Stomach (tissue), 9 donors: Measurements from ENCODE around the gene SLC8A2. TPM values are rescaled to one million over a fixed set of nuclear protein-coding genes. Genes with fewer than 3 reads are reported as not detected.

Experiments
- DNase-seq, 2 donors: peaks; one replicate each; pipeline versions ENCODE4 v3.0.0 to v3.0.0-alpha.2; 2013 to 2019
- H3K27ac ChIP-seq, 5 donors: fragments of 200-600 bp in 4 of 5; sonication (generic) in 4 of 5; one replicate each; pipeline ENCODE4 v1.5.1; 2013 to 2019; ENCODE audit warnings: mild to moderate bottlenecking in 1 of 5, moderate library complexity in 1 of 5
- H3K27me3 ChIP-seq, 3 donors: fragments of 200-600 bp; sonication (generic); one replicate each; pipeline ENCODE4 v1.5.1; 2017 to 2019; ENCODE audit warnings: mixed run types in 1 of 3
- H3K36me3 ChIP-seq, 4 donors: fragments of 200-600 bp; sonication (generic); 1 replicate in 3 of 4; 2 replicates in 1 of 4; pipeline ENCODE4 v1.5.1; 2016 to 2019
- H3K4me1 ChIP-seq, 4 donors: fragments of 200-600 bp; sonication (generic); one replicate each; pipeline ENCODE4 v1.5.1; 2016 to 2019
- H3K4me3 ChIP-seq, 4 donors: fragments of 200-600 bp; sonication (generic) in 3 of 4; one replicate each; pipeline ENCODE4 v1.5.1; 2016 to 2019; ENCODE audit warnings: mild to moderate bottlenecking in 1 of 4
- H3K9me3 ChIP-seq, 4 donors: fragments of 200-600 bp; sonication (generic); one replicate each; pipeline ENCODE4 v1.5.1; 2016 to 2019
- EP300 ChIP-seq: sonication (generic); formaldehyde crosslinking; IDR thresholded peaks from one replicate; pipeline ENCODE4 v1.6.1; 2017; ENCODE audit warnings: antibody characterized with exemption
- POLR2A ChIP-seq, 4 donors: fragments of 450-650 bp; IDR thresholded peaks; one replicate each; pipeline ENCODE4 v1.6.1; 2016; ENCODE audit warnings: antibody characterized with exemption in 4 of 4, control low read depth in 2 of 4, mild to moderate bottlenecking in 1 of 4, moderate library complexity in 1 of 4
- POLR2AphosphoS5 ChIP-seq, 3 donors: sonication (generic); formaldehyde crosslinking; IDR thresholded peaks; one replicate each; pipeline ENCODE4 v1.6.1; 2016; ENCODE audit warnings: antibody characterized with exemption in 3 of 3
- WGBS, 5 donors: extraction: QIAGEN DNeasy Blood & Tissue Kit in 3 of 5; methylation state at CpG; one replicate each; pipeline versions ENCODE4 v1.1.5 to v1.1.7; 2013 to 2018; 5-methylcytosine and 5-hydroxymethylcytosine counted together
- intact Hi-C: fragments of 100-400 bp; cut with DNase I; formaldehyde crosslinking; loops from one replicate; pipeline ENCODE4 v1.15.1; 2023; ENCODE audit warnings: low total_unique reads
- polyA plus RNA-seq, 3 donors: library from polyadenylated mRNA; stranded (reverse); fragments of 200-250 nt; gene quantifications; one replicate each; pipeline ENCODE4 v1.2.3, GENCODE V29; 2013
- total RNA-seq, 5 donors: library from RNA; depleted of rRNA; stranded (reverse); fragments of >200 nt; gene quantifications; one replicate each; pipeline versions ENCODE4 v1.1.0 to v1.2.3, GENCODE V29; 2014 to 2016
- TF ChIP-seq, protein P1 (sequence below), 7 experiments: fragments of 450-650 bp in 4 of 7; fragments of 200-600 bp in 3 of 7; sonication (generic) in 3 of 7; IDR thresholded peaks; one replicate each; pipeline ENCODE4 v1.5.1; 2016 to 2019; ENCODE audit warnings: antibody characterized with exemption in 7 of 7, control low read depth in 2 of 7, mild to moderate bottlenecking in 1 of 7
- donor health status: healthy with polysubstance abuse.
- donor health status: Bipolar disorder and iron deficiency.
- donor health status: healthy.

Gene SLC8A2
- total and polyA plus RNA-seq, 8 donors = 0.12 to 17.9 (median 2.0) TPM

DNA sequence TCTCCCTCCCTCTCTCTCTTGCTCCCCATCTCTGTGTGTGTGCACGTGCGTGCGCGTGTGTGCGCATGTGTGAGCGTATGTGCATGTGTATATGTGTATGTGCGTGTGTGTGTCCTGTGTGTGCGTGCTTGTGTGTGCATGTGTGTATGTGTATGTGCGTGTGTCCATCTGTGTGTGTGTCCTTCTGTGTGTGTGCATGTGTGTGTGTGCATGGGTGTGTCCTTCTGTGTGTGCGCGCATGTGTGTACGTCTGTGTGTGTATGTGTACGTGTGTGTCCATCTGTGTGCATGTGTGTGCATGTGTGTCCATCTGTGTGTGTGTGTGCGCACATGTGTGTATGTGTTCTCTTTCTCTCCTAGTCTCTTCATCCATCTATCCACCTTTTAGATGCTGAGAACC lies 12.2 kb downstream of the SLC8A2 start:
- Histone ChIP-seq H3K4me3 (no peak overlapping the region), H3K27me3 (peaks cover 0 to 87% (median 56%) of the 10 kb centered on the region in 3 donors), H3K4me1 (peaks cover 0 to 9% (median 7%) of the 10 kb centered on the region in 4 donors), H3K27ac (no peak overlapping the region), H3K9me3 (peaks cover 8 to 20% (median 13%) of the 10 kb centered on the region in 4 donors), H3K36me3 (peaks cover 0 to 16% (median 0%) of the 10 kb centered on the region in 4 donors)
- TF ChIP-seq, protein P1, sequence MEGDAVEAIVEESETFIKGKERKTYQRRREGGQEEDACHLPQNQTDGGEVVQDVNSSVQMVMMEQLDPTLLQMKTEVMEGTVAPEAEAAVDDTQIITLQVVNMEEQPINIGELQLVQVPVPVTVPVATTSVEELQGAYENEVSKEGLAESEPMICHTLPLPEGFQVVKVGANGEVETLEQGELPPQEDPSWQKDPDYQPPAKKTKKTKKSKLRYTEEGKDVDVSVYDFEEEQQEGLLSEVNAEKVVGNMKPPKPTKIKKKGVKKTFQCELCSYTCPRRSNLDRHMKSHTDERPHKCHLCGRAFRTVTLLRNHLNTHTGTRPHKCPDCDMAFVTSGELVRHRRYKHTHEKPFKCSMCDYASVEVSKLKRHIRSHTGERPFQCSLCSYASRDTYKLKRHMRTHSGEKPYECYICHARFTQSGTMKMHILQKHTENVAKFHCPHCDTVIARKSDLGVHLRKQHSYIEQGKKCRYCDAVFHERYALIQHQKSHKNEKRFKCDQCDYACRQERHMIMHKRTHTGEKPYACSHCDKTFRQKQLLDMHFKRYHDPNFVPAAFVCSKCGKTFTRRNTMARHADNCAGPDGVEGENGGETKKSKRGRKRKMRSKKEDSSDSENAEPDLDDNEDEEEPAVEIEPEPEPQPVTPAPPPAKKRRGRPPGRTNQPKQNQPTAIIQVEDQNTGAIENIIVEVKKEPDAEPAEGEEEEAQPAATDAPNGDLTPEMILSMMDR (IDR thresholded peaks at IDR 0.05) = no peak
- TF ChIP-seq EP300 (no peak), POLR2A (IDR thresholded peaks at IDR 0.05) (no peak), POLR2AphosphoS5 (IDR thresholded peaks at IDR 0.05) (no peak)
- WGBS, 5 donors = 86 to 92% (median 89%) methylated on average over 14 of the region's 14 CpGs
- intact Hi-C loops = no loop called here
- no peak for DNase-seq

DNA sequence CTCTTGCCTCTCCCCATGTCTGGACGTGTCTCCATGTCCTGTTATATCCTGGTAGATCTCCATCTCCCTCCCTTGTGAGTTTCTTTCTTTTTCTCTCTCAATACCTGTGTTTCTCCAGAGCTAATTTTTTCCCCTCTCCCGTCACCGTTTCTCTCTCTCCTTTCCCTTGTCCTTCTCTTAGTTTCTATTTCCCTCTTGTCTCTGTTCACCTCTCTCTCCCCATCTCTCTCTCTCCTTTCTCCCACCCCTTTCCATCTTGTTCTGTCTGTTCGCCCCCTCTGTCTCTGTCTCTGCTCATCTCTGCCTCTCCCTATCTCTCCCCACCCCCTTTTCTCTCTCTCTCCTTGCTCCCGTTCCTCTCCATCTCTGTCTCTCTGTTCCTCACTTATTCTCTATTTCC lies 13.0 kb downstream of the SLC8A2 start:
- peaks cover 0 to 16% (median 0%) of the 10 kb centered on the region in 4 donors for H3K36me3 ChIP-seq
- no peak for DNase-seq
- no peak overlapping the region for H3K27ac ChIP-seq
- peaks cover 0 to 92% (median 60%) of the 10 kb centered on the region in 3 donors for H3K27me3 ChIP-seq
- peaks cover 0 to 9% (median 7%) of the 10 kb centered on the region in 4 donors for H3K4me1 ChIP-seq
- 30 to 49% (median 37%) methylated on average over 5 of the region's 5 CpGs for WGBS, 5 donors
- peaks cover 8 to 20% (median 13%) of the 10 kb centered on the region in 4 donors for H3K9me3 ChIP-seq
- TF ChIP-seq POLR2A (IDR thresholded peaks at IDR 0.05) (no peak), EP300 (no peak), POLR2AphosphoS5 (IDR thresholded peaks at IDR 0.05) (no peak)
- TF ChIP-seq, protein P1 (IDR thresholded peaks at IDR 0.05) = no peak
- H3K4me3 ChIP-seq = no peak overlapping the region
- intact Hi-C loops = no loop called here

DNA sequence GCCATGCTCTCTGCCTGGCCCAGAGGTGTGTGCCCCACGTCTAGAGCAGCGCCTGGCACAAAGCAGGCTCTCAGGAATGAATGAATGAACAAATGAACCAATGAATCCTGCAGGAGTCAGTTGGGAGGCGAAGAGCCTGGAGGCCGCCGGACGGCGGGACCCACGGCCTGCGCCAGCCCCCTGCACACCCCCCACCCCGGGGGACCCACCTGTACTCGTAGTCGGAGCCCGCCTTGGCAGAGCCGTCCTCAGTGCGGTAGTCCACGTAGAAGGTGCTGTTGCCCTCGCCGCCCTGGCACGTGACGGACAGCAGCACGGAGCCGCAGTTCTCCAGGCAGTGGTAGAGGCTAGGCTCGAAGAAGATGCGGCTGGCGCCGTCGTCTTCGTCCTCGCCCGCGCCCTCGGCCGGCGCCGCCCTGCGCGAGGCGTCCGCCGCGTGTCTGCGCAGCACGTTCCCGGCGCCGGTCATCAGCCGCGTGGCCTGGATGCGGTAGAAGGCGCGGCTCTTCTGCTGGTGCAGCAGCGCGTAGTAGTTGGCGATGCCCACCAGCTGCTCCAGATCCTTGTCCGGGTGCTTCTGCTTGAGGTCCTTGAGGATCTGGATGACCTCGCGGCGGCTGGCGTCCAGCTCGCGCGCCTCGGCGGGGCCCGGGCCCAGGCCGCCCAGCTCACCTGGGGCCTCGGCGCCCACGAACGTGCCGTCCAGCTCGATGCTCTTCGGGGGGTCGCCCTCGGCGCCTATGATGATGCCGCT lies 14.8 kb downstream of the SLC8A2 start:
- Histone ChIP-seq H3K36me3 (peaks cover 0 to 16% (median 0%) of the 10 kb centered on the region in 4 donors), H3K27me3 (peaks cover 0 to 87% (median 60%) of the 10 kb centered on the region in 3 donors), H3K27ac (no peak overlapping the region), H3K9me3 (peaks cover 8 to 20% (median 13%) of the 10 kb centered on the region in 4 donors), H3K4me3 (peak overlapping the region in 1 of 4 donors; percentile 5), H3K4me1 (peaks cover 0 to 9% (median 7%) of the 10 kb centered on the region in 4 donors)
- intact Hi-C loops = no loop called here
- WGBS, 5 donors = 23 to 38% (median 30%) methylated on average over 46 to 77 of the region's 77 CpGs
- no peak for DNase-seq
- no peak for TF ChIP-seq EP300
- TF ChIP-seq, protein P1 (IDR thresholded peaks at IDR 0.05) = no peak
- no peak for TF ChIP-seq POLR2AphosphoS5 (IDR thresholded peaks at IDR 0.05)
- TF ChIP-seq POLR2A (IDR thresholded peaks at IDR 0.05) = no peak

DNA sequence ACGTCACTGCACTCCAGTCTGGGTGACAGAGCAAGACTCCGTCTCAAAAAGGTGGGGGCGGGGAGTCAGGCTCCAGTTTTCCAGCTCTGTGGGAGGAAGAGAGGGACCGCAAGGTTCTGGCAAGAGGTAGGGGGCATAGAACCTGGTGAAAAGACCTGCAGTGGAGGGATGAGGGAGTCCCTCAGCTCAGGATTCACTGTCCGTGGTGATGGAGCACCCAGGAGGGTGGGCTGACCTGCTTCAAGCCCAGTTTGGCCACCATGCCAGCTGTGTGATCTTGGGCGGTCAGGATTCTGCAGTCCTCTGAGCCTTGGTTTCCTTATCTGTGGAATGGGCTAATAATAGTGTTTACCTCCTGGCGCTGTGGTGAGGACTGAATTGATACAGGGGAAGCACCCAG lies 21.2 kb downstream of the SLC8A2 start:
- H3K9me3 ChIP-seq = peaks cover 0 to 10% (median 4%) of the 10 kb centered on the region in 4 donors
- intact Hi-C loops = no loop called here
- TF ChIP-seq POLR2A (IDR thresholded peaks at IDR 0.05) (no peak), POLR2AphosphoS5 (IDR thresholded peaks at IDR 0.05) (no peak), EP300 (no peak)
- TF ChIP-seq, protein P1 (IDR thresholded peaks at IDR 0.05) = no peak
- H3K36me3 ChIP-seq = peaks cover 0 to 1% (median 0%) of the 10 kb centered on the region in 4 donors
- peaks cover 20 to 25% (median 23%) of the 10 kb centered on the region in 4 donors for H3K4me1 ChIP-seq
- WGBS, 5 donors = 56 to 62% (median 58%) methylated on average over 6 to 7 of the region's 7 CpGs
- no peak overlapping the region for H3K27ac ChIP-seq
- H3K4me3 ChIP-seq = no peak overlapping the region
- DNase-seq = no peak
- H3K27me3 ChIP-seq = peaks cover 13 to 83% (median 59%) of the 10 kb centered on the region in 3 donors
